ENCODE data around the gene HAO1.
"Not testable (repeated sequence)": the region's sequence is repeated elsewhere in the genome, so short reads cannot be mapped to it uniquely, and the experiment has no call there.

The HAO1 gene

DNA sequence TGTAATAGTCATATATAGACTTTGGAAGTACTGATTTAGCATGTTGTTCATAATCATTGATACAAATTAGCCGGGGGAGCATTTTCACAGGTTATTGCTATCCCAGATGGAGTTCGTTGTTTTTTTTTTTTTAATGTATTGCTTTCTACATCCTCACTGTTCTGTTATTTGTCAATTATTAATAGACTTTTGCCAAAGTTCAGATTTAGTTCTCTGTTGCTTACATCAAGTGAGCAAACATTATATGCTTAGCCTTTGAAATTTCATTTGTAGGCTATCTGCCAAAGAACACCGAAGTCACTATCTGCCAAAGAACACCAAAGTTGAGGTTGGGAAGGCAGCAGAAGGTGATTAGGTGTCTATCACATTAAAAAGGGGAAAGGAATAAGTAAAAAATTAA is at the start of gene HAO1:
HAO1 (minus strand) TSS at position 118 of the 400 bp plus-strand sequence; CDS start at position 82, 36 bp downstream.
- DNase-seq = no peak

DNA sequence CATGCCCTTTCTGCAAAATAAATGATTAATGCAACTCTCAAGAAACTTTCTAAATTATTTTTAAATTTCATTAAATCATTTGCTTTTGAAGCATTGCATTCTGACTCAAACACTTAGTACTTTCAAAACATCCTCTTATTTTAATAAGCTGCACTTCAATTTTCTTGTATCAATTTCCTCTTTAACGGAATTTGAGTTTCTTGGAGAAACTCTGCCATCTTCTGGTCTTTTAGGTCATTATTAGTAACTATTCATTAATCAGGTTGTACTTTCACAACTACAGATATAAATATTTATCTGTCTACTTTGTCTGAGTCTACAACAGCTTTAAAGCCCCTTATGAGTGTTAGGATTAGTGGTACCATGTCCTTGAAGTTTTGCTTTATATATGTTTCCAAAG is 49.1 kb upstream of the HAO1 start:
- DNase-seq = no peak

DNA sequence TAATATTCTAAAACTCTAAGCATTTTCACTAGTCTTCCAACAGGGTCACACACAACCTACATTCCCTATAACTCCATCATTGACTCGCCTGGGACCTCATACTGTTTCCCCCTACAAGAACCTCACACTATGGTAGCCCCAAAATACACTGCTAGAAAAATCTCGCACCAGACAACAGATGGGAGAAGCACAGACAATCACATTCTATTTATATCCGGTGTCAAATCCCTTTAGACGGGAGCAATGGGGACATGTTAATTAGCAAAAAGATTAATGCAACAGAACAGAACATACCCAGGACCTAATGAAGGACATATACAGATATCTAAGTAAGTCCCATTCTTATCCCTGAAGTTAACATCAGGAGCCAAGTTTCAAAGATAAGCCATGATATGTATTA is 45.7 kb upstream of the HAO1 start:
- no peak for DNase-seq

DNA sequence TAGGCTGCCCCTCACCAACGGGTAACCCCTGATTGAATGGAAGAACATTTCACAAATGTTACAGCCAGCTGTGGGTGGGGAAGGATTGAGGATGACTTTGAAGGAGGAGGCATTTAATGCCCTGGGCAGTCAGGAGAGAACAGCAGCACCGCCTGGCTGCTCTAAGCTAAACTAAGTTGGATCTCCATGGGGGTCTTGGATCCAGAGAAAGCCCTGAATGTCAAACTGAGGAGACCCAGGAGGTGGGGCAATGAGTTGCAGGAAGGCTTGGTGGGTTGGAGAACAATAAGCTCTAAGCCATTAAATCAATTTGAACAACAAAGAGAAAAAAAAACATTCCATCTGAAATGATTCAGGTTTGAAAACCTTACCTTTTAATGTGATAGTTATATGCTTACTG is 43.9 kb upstream of the HAO1 start:
- DNase-seq = no peak

DNA sequence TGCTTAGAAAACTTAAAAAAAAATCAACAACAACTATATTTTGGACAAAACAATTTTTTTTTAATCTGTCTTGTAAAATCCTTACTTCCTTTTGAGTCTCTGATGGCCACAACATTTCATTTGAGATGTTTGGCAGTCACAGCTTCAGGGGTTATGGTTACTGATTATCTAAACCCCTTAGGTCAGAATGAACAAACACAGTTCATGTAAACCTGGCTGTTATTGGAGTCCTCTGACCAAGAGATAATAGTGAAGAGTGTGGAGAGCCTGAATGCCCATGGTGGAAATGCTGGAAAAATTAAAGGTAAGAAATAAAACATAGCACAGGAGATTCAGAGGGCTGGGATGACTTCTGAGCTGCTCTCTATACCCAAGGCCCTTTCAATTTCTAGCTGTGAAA is 41.1 kb upstream of the HAO1 start:
- DNase-seq = no peak

DNA sequence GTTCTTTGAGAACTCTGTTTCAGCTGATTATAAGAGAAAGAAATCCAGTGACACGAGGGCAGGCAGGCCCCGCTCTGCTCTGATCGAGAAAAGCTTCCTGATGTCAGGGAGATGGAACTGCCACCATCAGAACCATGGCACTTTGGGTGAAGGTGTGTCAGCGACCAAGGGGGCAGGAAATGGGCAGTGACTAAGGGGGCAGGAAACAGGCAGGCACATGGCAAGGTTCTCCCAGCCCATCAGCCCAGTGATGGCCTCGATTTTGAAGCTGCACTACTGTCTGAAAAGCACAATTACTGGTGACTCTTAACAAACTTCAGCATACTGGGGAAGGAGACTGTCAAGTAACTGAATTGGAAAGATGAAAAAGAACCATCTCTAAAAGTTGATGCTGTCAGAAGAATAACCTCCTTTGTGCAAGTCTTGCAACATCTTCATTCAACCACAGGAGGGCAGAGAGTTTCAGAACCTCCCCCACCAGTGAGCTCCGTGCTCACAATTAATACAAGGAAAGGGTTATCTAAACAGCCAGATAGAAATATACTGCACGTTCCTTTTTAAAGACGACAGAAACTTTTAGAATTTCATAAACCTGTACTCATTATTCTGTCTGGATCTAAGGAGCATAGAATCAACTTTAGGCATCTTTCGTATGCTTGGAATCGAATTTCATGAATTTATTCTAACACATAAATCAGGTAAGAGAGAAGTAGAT is 40.2 kb upstream of the HAO1 start:
- DNase-seq = peak; percentile 33

DNA sequence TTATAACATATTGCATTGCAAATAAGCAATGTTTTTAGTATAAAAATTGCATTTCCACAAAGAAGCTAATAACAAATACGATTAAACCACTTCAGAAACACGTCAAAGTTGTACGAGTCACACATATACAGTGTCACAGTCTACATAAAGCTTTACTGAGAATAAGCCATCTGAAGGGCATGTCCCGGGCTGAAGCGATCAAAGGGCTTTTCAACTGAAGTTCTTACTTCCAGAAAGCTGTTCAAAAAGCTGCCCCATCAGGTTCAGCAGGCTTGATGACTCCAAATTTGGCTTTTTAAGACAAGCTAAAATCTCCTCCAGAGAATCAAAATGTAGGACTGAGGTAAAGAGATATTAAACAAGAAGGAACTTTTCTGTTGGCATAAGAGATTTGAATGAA is 37.5 kb upstream of the HAO1 start:
- DNase-seq = no peak

DNA sequence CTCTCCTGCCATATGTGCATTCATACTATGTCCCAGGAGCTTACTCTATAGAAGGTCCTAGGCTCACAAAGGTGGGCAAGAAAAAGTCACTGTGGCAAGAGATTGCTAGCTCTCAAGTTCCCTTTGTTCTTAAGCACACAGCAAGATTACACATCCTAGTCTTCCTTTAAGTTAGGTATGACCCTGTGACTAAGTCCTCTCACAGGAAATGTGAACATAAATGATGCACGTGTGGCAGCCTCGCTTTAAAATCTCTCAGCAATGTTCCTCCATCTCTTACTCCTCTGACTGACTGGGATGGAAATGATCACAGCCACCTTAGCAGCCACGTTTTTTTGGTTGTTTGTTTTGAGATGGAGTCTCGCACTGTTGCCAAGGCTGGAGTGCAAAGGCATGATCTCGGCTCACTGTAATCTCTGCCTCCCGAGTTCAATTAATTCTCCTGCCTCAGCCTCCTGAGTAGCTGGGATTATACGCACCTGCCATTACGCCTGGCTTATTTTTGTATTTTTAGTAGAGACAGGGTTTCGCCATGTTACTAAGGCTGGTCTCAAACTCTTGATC is 35.7 kb upstream of the HAO1 start:
- no peak for DNase-seq

DNA sequence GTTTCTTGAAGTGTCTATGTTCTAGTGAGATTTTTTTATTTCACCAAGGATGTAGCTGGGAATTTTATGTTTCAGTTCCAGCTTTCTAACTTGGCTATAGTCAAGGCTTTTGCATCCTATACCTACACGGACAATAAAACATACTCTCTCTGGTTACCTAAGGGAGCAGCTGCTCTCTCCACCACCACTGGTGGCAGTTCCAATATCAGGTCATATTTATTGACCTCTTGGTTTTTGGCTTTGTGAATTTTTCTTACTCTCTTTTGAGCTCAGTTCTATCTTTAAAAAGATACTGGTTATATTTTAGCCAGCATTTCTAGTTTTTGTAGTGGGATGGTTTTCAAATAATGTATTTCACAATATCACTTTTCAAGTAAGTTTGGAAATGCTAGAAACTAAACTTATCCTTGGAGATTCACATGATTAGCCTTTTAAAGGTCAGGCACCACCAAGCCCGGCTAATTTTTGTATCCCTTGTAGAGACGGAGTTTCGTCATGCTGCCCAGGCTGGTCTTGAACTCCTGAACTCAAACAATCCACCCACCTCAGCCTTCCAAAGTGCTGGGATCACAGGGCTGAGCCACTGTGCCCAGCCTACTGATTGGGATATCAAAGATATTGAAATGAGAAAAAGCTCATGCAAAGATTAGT is 34.7 kb upstream of the HAO1 start:
- DNase-seq = no peak

DNA sequence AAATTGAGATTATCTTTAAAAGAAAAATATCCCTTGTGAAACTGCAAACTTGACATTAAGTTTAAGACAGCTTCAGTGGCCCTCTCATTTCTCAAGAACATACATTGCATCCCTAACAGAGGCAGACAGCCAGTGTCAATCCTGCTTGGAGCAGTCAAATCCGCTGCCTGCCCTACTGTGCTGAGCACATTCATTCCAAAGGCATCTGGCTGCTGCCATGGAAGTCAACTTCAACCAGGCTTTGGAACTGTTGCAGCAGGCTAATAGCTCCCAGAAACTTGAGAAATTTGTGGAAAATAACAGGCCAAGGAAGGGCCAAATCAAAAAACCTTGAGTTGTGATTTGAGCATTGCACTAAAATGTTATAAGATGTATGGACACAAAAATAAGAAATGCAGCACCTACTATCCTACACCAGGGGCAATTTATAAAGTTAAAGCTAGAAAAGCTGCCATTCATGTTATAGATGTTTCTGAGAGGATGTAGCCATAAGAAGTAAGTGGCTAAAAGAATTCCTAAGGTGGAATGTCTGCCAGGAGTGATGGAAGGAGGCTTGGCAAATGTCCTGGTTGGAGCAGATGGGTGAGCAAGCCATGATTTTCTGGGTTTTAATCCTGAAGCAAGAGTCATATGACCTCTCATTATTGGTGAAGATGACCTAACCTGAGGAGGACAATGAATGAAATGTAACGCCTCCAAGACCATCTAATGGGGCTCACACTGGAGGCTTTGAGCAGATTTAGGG is 31.4 kb upstream of the HAO1 start:
- DNase-seq = no peak

DNA sequence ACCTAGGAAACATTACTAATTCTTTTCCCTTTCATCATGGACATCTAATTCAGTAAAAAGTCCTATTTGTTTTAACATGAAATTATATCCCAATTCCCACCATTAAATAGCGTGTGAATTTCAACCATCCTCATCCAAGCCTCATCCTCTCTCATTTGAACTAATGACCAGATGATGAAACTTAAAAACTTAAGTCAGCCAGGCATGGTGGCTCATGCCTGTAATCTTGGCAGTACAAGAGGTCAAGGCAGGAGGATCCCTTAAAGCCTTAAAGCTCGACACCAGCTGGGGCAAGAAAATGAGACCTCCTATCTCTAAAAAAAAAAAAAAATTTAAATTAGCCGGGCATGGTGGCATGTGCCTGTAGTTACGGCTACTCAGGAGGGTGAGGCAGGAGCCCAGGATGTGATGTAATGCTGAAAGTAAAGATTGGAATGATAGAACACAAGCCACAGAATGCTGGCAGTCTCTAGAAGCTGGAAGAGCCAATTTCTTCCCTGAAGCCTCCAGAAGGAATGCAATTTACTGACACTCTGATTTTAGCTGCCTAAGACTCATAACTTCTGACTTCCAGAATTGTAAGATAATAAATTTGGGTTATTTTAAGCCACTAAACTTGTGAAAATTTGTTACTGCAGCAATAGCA is 27.1 kb upstream of the HAO1 start:
- no peak for DNase-seq

DNA sequence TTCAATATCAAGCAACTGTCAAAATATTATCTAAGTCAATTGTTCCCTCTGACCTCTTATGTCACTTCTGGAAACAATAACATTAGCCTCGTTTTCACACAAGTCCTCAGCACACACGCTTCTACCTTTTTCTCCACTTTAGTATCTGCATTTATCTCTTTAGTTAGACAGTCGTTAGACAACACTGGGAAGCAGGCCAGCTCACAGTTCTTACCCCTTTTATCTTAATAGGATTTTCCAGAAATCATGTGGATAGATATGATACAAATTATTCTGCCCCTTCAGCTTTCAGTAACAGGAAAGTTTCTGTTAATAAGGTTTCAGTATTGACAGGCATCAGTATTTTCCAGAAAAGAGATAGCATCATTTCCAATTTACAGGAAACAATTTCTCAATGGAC is 25.9 kb upstream of the HAO1 start:
- no peak for DNase-seq

DNA sequence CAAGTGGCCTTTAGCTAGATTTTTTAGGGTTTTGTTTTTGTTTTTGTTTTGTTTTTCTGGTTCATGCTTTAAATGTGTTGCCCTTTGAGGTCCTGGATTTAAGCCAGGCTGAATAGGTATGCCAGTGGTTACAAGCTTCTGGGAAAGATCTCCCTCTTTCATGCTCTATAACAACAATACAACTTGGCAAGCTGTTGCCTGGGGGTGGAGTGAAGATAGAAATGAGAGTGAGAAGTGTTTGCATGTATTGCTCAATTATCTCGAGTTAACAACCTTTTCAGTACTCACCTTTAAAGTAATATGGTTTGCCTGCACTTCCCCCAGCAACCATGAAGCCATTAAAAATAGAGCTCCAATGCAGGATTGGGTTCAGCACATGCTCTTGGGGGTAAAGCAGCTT is 19.2 kb upstream of the HAO1 start:
- DNase-seq = no peak

DNA sequence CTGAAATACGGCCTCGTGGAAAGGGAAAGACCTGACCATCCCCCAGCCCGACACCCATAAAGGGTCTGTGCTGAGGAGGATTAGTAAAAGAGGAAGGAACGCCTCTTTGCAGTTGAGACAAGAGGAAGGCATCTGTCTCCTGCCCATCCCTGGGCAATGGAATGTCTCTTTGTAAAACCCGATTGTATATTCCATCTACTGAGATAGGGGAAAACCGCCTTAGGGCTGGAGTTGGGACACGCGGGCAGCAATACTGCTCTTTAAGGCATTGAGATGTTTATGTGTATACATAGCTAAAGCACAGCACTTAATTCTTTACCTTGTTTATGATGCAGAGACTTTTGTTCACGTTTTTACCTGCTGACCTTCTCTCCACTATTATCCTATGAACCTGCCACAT is 16.3 kb upstream of the HAO1 start:
- DNase-seq = not testable (repeated sequence)

DNA sequence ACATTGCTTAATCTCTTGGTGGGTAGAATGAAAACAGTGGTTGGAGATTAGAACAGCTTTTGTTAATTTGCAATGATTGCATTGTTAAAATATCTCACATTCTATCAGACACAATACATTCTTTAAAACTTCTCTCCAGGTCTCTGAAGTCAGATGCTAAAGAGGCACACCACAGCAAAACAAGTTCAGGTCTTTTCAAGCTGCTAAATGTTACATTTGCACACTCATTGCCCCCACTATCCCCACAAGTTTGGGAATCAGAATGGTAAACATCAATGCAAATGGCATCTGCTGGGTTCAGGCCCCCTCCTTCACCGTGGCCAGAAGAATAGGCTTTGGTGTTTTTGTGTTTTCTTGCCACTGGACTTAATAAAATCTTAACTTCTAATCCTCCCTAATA is 10.1 kb upstream of the HAO1 start:
- DNase-seq = no peak

DNA sequence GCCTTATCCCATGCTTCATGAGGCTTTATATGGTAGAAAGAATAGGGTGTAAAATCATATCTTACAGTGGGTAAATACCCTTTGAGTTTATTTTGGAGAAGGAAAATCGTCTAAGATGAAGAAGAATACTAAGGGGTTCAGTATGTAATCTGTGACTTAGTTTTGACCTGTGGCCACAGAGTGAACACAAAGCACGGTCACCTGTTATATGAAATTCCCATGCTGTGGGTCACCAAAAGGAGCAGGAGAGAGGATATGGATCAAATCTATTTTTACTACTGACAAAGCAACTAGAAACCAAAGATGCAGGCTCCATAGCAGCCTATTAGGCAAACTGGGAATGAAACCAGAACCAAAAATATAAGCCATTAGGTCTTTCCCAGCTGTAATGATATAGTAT is 3.6 kb upstream of the HAO1 start:
- DNase-seq = no peak

DNA sequence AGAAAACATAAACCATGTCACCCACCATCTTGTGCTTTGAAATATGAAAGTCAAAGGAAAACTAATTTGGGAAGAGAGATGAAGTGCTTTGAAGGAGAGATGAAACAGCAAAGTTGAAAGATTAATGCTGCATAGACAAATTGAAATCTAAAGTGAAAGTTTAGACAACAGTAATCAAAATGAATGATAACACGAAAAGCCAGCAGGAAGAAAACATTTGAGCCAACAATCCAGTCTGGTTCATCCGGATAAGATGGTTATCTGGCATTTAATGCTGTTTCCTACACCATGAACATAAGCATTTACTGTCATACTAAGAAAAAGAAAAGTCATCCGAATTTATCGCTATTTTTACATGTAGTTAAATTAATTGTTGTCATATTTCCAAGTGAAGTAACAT is 595 bp downstream of the HAO1 start:
- no peak for DNase-seq

DNA sequence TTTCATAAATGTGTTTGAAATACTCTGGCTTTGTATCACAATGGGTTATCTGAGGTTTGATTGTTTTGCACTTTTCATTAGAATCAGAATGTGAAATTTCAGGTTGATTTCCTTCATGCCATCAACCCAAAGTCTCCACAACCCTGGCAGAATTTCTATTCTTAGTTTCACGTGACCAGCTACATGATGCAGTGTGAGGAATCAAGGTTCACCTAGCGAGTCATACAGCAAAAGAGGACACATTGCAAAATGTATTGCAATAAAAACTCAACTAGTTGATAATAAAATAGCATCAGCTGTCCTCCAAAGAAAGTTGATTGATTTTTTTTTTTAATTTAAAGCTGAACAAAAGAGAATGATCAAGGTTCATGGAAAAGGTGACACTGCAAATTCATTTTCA is 2.2 kb downstream of the HAO1 start:
- no peak for DNase-seq

DNA sequence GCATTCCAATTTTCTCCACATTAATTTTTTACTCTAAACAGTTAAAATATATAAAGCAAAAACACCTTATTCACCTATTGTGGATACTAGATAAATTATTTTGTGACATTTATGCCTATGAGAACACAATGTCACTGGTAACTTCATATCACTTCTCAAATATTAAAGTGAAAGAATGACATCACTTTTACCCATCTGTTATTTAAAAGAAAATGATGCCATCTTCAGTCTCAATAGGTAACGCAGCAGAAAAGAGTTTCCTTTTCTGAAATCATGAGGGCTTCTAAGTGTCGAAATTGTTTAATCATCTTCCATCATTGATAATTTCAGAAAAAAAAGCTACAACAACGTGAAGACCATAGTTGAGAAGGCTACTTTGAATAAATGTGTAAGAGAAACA is 2.9 kb downstream of the HAO1 start:
- no peak for DNase-seq

DNA sequence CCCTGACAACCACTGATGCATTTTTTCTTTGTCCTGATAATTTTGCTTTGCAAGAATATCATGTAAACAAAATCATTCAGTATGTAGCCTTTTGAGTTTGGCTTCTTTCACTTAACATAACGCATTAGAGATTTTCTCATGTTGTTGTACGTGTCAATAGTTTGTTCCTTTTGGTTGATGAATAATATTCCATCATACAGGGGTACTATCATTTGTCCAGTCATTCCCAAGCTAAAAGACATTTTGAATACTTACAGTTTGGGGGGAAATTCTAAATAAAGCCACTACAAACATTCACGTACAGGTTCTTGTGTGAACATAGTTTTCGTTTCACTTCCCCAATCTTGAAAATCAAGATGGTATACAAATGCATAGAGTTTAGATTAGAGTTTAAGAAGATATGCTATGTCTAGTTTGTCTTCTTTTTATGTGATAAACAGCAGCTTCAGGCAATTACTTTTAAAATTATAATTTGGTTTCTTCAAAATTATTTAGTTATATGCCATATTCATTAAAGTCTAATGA is 5.2 kb downstream of the HAO1 start:
- no peak for DNase-seq

DNA sequence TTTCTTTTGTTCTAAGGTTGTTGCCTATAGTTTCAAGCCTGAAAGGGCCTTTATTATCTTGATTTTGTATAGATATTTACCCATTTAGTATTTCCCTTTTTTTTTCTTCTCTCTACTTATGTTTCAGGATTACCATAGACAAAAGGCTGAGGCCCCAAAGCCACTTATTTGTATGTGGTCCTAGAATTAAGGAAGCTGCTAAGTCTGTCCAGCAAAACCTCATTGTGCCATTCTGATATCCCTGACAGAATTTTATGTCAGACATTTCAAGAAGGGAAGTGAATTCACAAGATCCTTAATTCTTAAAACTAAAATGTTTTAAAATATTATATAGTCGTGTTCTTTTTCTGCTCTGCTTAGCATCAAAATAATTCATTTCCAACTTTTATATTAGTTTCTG is 6.9 kb downstream of the HAO1 start:
- no peak for DNase-seq

DNA sequence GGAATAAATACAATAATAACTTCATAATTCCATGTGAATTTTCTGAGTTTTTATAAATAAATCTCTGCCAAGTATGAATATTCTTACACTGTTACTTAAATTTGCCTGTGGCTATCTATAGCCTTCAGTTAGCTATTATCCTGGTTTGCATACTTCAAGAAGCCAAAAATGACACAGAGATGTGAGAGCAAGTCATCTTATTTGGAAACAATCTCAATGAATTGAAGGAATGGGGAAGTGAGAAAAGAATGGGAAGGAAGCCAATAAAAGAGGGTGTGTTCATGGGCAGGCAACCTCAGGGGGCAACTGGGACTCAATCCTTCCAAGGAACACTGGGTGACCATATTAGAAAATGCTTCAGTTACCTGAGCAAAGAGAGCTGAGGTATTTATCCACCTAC is 9.9 kb downstream of the HAO1 start:
- DNase-seq = no peak

DNA sequence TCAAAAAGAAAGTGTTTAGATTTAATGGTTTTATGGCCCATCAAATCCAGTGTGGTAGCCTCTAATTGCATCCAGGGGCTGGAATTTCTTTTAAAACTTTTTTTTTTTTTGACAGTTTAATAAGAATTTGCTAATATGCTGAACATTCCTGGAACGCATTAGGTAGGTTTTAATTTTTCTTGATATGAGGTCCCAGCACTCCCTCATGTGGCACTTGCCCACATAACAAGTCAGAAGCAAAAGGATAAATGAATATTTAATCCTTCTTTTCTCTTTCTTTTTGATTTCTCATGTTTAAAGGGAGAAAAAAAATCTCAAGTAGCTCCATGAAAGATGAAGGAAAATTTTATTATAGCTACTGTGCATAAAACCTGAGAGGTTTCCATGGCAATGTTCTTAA is 13.5 kb downstream of the HAO1 start:
- DNase-seq = no peak

All from CD4-positive, alpha-beta T cell treated with Interleukin-17A for 1 hour (primary cell).